ENCODE results near the gene IGFBPL1. TPM values are rescaled to one million over a fixed set of nuclear protein-coding genes. Genes with fewer than 3 reads are reported as not detected.
A peak's percentile ranks its signal among the peaks of the same experiment; 100 is the strongest.
"Not testable (repeated sequence)": the region's sequence is repeated elsewhere in the genome, so short reads cannot be mapped to it uniquely, and the experiment has no call there.

The IGFBPL1 gene, protein sequence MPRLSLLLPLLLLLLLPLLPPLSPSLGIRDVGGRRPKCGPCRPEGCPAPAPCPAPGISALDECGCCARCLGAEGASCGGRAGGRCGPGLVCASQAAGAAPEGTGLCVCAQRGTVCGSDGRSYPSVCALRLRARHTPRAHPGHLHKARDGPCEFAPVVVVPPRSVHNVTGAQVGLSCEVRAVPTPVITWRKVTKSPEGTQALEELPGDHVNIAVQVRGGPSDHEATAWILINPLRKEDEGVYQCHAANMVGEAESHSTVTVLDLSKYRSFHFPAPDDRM
- total RNA-seq (12.6 and 24.2 TPM in 2 replicates), polyA plus RNA-seq (2.0 and 4.2 TPM in 2 replicates)

DNA sequence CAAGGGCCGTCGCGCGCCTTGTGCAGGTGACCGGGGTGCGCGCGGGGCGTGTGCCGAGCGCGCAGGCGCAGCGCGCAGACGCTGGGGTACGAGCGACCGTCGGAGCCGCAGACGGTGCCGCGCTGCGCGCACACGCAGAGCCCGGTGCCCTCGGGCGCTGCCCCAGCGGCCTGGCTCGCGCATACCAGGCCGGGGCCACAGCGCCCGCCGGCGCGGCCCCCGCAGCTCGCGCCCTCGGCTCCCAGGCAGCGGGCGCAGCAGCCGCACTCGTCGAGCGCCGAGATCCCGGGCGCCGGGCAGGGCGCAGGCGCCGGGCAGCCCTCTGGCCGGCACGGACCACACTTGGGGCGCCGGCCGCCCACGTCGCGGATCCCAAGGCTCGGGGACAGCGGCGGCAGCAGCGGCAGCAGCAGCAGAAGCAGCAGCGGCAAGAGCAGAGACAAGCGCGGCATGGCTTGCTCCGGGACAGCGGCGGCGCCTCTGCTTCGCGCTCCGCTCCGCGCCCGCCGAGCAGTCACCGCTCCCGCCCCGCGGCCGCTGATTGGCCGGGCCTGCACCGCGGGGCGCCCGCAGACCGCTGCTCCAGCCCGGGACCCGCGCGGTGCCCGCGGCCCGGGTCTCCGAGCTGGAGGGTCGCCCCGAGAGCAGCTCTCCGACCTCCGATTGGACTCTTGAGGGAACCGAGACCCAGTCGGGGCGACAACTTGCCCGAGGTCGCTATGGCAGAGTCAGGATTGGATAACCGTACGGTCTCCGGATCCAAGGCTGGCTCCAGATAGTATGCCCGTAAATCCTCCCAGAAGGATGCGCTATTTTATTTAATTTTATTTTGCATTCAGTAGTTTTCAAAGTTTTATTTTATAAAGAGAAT, at the start of gene IGFBPL1:
IGFBPL1 (minus strand) TSS at position 482 of the 871 bp plus-strand sequence; CDS start at position 452, 30 bp downstream.
- Histone ChIP-seq H3K4me3 (peak within 1 kb of the TSS; percentile 22), H3K9me3 (ENCODE audit: low read depth) (no peaks in the 10 kb centered on the region), H3K27ac (no peak within 1 kb of the TSS), H3K4me1 (ENCODE audit: low read depth) (peaks cover 6% of the 10 kb centered on the region), H3K27me3 (peaks cover 28% of the 10 kb centered on the region), H3K36me3 (no peaks in the 10 kb centered on the region)
- DNase-seq (ENCODE audit: low read depth in 1 of 2, low spot score in 1 of 2), result peak; percentile 21 to 79
- TF ChIP-seq, protein P1, sequence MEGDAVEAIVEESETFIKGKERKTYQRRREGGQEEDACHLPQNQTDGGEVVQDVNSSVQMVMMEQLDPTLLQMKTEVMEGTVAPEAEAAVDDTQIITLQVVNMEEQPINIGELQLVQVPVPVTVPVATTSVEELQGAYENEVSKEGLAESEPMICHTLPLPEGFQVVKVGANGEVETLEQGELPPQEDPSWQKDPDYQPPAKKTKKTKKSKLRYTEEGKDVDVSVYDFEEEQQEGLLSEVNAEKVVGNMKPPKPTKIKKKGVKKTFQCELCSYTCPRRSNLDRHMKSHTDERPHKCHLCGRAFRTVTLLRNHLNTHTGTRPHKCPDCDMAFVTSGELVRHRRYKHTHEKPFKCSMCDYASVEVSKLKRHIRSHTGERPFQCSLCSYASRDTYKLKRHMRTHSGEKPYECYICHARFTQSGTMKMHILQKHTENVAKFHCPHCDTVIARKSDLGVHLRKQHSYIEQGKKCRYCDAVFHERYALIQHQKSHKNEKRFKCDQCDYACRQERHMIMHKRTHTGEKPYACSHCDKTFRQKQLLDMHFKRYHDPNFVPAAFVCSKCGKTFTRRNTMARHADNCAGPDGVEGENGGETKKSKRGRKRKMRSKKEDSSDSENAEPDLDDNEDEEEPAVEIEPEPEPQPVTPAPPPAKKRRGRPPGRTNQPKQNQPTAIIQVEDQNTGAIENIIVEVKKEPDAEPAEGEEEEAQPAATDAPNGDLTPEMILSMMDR (IDR thresholded peaks at IDR 0.05; ENCODE audit: low read depth, low read length), result no peak

GRCh38 chr9:38472583-38473249, 48.5 kb upstream of the IGFBPL1 start:
- not testable (repeated sequence) for H3K27ac ChIP-seq; H3K4me3 ChIP-seq; H3K9me3 ChIP-seq (ENCODE audit: low read depth)

GRCh38 chr9:38467404-38467803, 43.1 kb upstream of the IGFBPL1 start:
- TF ChIP-seq, protein P1 (IDR thresholded peaks at IDR 0.05; ENCODE audit: low read depth, low read length), result no peak
- Histone ChIP-seq H3K27me3 (no peaks in the 10 kb centered on the region), H3K4me3 (peak overlapping the region; percentile 5), H3K9me3 (ENCODE audit: low read depth) (no peaks in the 10 kb centered on the region), H3K4me1 (ENCODE audit: low read depth) (peaks cover 13% of the 10 kb centered on the region), H3K27ac (no peak overlapping the region), H3K36me3 (no peaks in the 10 kb centered on the region)
- DNase-seq (ENCODE audit: low read depth in 1 of 2, low spot score in 1 of 2), result peak in 1 of 2 donors; percentile 42

More at GRCh38 chr9:38472583-38473249, 48.5 kb upstream of the IGFBPL1 start:
- H3K27me3 ChIP-seq; H3K36me3 ChIP-seq; DNase-seq (ENCODE audit: low read depth in 1 of 2, low spot score in 1 of 2); H3K4me1 ChIP-seq (ENCODE audit: low read depth): not testable (repeated sequence)

- peaks cover 4% of the 10 kb centered on the region for H3K4me1 ChIP-seq (ENCODE audit: low read depth)
- H3K36me3 ChIP-seq, result no peaks in the 10 kb centered on the region
- TF ChIP-seq, protein P1 (IDR thresholded peaks at IDR 0.05; ENCODE audit: low read depth, low read length), result no peak
- no peak for DNase-seq (ENCODE audit: low read depth in 1 of 2, low spot score in 1 of 2)
- H3K9me3 ChIP-seq (ENCODE audit: low read depth), result no peaks in the 10 kb centered on the region
- no peak overlapping the region for H3K27ac ChIP-seq
- H3K27me3 ChIP-seq, result no peaks in the 10 kb centered on the region
- H3K4me3 ChIP-seq, result no peak overlapping the region
Measured at GRCh38 chr9:38453835-38454234, 29.6 kb upstream of the IGFBPL1 start.

DNA sequence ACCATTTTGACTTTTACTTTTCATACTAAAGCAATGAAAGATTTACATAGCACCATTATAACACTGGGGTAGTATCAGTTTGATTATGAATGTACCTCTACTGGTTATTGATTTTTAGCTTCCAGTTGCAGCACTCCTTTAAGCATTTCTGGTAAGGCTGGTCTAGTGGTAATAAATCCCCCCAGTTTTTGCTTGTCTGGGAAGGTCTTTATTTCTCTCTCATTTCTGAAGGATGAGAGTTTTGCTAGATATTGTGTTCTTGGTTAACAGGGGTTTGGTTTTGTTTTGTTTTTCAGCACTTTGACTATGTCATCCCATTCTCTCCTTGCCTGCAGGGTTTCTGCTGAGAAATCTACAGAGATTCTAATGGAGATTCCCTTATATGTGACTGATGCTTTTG, 26.9 kb upstream of the IGFBPL1 start:
- Histone ChIP-seq H3K36me3 (no peaks in the 10 kb centered on the region), H3K4me3 (no peak overlapping the region), H3K4me1 (ENCODE audit: low read depth) (peaks cover 4% of the 10 kb centered on the region), H3K9me3 (ENCODE audit: low read depth) (no peaks in the 10 kb centered on the region), H3K27me3 (peaks cover 3% of the 10 kb centered on the region), H3K27ac (no peak overlapping the region)
- TF ChIP-seq, protein P1 (IDR thresholded peaks at IDR 0.05; ENCODE audit: low read depth, low read length), result no peak
- DNase-seq (ENCODE audit: low read depth in 1 of 2, low spot score in 1 of 2), result no peak

Data from cardiac muscle cell (in vitro differentiated cells and primary cell).